ENCODE measurements around the gene PTGES.

The PTGES gene

GRCh38 chr9:129740666-129741464, 12.0 kb downstream of the PTGES start:
- no peak for DNase-seq

DNA sequence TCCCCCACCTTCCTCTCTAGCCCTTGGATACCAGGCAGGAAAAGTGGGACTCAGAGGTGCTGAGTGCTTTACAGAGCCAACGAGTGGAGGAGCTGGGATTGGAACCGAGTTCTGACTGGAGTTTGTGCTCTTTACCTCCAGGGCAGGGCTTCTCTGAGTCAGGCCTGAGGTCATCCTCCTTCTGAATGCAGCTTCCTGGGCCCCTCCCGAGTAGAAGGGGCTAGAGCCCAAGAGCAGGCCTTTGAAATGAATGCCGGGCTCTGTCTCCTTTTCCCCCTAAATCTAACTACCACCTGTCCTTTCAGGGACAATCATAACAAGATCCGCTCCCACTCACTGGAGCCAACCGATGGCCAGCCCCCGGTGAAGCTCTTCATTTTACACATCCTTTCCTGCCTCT, 12.7 kb downstream of the PTGES start:
- no peak for DNase-seq

GRCh38 chr9:129739432-129739831, 13.4 kb downstream of the PTGES start:
- DNase-seq, result no peak

GRCh38 chr9:129737479-129738274, 15.2 kb downstream of the PTGES start:
- DNase-seq, result peak; percentile 42

GRCh38 chr9:129736334-129736733, 16.5 kb downstream of the PTGES start:
- DNase-seq, result no peak

- no peak for DNase-seq
Observed at GRCh38 chr9:129735546-129735945, 17.3 kb downstream of the PTGES start.

- no peak for DNase-seq
Observed at GRCh38 chr9:129733632-129733953, 19.2 kb downstream of the PTGES start.

DNA sequence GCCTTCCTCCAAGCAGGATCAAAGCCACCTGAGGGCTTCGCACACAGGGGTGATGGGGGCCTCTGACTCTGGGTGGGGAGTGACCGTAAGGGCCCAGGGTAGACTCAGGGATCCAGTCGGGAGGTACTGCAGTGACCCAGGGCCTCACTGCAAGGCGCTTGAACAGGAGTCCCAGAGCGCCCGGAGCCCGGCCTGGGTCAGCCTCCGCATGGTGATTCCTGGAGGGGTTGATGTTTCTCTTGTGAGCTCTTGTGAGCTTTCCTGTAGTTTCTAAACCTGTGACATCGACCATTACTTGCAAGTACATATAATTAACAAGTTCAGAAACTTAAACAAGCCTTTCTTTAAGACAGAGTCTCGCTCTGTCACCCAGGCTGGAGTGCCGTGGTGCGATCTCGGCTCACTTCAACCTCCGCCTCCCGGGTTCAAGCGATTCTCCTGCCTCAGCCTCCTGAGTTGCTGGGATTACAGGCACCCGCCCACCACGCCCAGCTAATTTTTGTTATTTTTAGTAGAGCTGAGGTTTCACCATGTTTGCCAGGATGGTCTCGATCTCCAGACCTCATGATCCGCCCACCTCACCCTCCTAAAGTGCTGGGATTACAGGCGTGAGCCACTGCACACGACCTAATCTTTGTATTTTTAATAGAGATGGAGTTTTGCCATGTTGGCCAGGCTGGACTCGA, 19.8 kb downstream of the PTGES start:
- DNase-seq, result no peak

- no peak for DNase-seq
Observed at GRCh38 chr9:129732100-129732499, 20.7 kb downstream of the PTGES start.

DNA sequence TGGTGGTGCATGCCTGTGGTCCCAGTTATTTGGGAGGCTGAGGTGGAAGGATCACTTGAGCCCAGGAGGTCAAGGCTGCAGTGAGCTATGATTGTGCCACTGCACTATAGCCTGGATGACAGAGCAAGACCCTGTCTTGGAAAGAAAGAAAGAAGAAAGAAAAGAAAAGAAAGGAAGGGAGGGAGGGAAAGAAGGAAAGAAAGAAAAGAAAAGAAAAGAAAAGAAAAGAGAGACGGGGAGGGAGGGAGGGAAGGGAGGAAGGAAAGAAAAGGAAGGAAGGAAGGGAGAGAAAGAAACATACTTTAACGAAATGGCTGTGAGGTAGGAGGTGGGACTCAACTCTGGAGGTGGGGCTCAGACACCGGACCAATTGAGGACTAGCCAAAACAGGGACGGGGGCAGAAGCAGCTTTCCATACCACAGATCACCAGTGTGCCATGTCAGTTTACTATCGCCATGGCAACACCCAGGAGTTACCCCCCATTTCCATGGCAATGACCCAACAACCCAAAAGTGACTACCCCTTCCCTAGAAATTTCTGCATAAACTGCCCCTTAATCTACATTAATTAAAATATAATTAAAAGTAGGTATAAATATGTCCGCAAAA, 21.3 kb downstream of the PTGES start:
- no peak for DNase-seq

DNA sequence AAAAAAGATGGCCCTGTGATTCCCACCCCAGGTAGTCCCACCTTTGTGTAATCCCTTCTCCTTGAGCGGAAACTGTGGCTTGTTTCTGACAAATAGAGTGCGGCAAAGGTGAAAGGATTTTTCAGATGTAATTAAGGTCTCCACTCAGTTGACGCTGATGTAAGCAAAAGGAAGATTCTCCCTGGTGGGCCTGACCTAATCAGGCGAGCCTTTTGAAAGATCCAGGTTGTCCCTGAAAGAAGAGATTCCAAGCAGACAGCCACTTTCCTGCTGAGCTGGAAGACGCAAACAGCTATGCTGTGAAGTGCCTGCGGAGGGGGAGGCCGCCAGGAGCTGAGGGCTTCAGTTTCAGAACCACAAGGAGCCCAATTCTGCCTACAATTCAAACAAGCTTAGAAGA, 24.1 kb downstream of the PTGES start:
- no peak for DNase-seq

DNA sequence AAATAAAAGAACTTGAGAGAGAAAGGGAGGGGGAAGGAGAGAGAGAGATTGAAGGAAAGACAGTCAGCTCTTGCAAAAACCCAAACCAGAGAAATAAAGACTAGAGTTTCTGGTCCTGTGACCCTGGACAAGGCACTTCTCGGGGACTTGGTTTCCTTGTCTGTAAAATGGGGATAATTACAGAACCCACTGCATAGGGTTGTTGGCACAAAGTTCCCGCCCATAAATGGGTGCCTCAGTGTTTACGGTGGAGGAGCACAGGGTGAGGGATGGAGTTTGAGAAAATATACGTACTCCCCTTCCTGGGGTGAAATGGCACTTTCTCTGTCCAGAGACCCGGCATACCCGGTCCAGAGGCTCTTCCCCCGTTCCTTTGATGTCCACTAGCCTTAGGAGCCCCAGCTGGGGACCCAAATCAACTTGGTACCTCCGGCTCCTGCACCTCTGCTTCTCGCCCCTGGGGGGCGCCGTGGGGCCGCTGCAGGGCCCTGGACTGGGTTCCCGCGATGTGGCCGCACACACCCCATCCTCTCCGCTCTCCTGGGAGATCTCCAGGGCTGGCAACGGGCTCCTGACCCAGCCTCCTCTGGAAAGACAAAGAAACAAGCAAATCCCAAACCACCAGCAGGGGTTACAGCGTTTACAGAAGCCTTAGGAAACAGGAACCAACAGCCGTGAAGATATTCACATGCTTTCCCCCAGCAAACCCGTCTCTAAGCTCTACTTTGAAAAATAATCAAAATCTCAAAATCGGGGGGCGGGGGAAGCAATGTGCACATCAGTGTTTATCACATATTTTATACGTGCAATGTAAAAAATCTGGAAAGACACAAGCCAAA, 26.3 kb downstream of the PTGES start:
- DNase-seq, result peak; percentile 53

DNA sequence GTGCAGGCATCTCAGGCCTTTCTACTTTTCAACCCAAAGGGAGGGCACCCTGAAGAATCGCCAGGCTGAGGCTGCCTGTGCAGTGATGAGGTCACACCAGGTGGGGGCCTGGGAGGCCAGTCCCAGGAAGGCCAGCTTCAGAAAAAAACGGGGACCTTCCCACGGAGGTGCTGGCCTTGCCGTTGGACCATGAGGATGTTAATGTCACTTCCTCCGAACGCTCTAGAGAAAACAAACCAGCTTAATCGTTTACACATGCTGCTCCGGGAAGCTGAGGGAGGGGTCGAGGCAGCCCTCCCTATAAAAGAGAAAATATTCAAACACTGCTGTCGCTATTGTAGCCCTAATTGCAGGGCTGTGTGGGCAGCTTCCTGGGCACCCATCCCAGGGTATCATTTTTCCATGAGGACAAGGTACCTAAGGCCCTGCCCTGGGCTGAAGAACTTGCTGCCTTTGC, 27.0 kb downstream of the PTGES start:
- no peak for DNase-seq

GRCh38 chr9:129724456-129725190, 28.2 kb downstream of the PTGES start:
- DNase-seq, result no peak

DNA sequence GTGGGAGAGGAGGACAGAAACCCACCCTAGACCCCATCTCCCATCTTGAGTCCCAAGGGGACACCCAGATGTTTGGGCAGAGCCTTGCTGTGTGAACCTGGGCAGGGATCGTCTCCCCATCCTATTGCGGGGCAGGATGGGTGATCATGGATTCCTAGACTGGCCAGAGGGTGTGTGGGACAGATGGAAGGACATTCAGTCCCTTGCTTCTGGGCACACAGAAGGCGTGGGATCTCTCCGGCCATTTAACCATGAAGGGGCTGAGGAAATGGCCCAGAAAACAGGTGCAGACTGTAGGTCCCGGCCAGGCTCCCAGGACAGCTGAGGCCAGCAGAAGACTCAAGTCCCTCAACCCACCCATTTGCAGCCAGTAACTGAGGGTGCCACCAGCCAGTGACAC, 29.9 kb downstream of the PTGES start:
- no peak for DNase-seq

DNA sequence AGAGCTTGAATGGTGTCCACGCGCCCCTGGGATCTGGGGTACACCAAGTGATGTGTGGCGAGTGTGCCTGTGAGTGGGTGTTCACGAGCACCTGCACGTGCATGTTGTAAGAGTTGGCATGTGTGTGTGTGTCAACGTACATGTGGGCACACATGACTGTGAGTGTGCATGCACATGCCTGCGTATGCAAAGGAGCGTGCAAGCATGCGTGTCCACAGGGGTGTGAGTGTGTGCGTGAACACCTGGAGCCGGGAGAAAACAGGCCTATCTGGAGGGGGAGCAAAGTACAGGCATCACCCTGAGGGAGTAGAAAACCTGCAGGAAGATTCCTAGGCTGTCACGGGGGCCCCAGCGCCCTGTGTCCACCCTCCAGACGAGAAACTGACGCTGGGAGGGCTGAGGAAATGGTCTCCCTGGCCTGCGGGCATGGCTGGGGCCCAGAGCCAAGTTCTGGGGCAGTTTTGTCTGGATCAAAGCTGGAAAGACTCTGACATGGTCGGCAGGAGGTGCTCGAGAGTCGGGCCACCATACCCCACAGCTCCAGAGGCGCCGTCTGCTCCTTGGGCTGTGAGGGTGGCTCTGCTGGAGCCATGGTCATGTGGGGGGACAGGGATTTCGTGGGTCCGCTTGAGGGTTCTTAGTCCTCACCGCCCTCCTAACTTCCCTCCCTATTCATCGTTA, 31.8 kb downstream of the PTGES start:
- DNase-seq, result no peak

- no peak for DNase-seq
Observed at GRCh38 chr9:129720181-129720864, 32.5 kb downstream of the PTGES start.

GRCh38 chr9:129719135-129719534, 33.7 kb downstream of the PTGES start:
- no peak for DNase-seq

- no peak for DNase-seq
Observed at GRCh38 chr9:129718647-129719046, 34.2 kb downstream of the PTGES start.

- DNase-seq, result no peak
Observed at GRCh38 chr9:129717991-129718390, 34.9 kb downstream of the PTGES start.

Measured in amniotic stem cell (primary cell).